ENCODE data around the gene CDH11.

GRCh38 chr16:65070831-65071432, 50.9 kb downstream of the CDH11 start:
- TF ChIP-seq CTCF (IDR thresholded peaks at IDR 0.05) (no peak), POLR2A (IDR thresholded peaks at IDR 0.05) (no peak)
